Left lobe of liver (tissue), 2 donors: ENCODE measurements around the gene SMIM15. TPM values are rescaled to one million over a fixed set of nuclear protein-coding genes. Genes with fewer than 3 reads are reported as not detected.
"Not testable (repeated sequence)": the region's sequence is repeated elsewhere in the genome, so short reads cannot be mapped to it uniquely, and the experiment has no call there.

ENCODE experiments used
- ATAC-seq: fragments of 200-7000 bp; cut with Tn5 transposase; one replicate; pipeline ENCODE4 v1.9.1; 2020; ENCODE audit warnings: mild to moderate bottlenecking, moderate library complexity
- DNase-seq: peaks from one replicate; pipeline ENCODE4 v3.0.0-alpha.2; 2020; ENCODE audit warnings: low spot score
- total RNA-seq: library from RNA; stranded (reverse); gene quantifications from one replicate; pipeline ENCODE4 v1.2.1, GENCODE V29; 2021
- donor health status: DM: no; HTN: no; CAD: no; lungs with moderate emphysema.
- donor health status: DM: no; HTN: yes; CAD: no.

The SMIM15 gene, protein sequence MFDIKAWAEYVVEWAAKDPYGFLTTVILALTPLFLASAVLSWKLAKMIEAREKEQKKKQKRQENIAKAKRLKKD
- total RNA-seq = 26.7 TPM

DNA sequence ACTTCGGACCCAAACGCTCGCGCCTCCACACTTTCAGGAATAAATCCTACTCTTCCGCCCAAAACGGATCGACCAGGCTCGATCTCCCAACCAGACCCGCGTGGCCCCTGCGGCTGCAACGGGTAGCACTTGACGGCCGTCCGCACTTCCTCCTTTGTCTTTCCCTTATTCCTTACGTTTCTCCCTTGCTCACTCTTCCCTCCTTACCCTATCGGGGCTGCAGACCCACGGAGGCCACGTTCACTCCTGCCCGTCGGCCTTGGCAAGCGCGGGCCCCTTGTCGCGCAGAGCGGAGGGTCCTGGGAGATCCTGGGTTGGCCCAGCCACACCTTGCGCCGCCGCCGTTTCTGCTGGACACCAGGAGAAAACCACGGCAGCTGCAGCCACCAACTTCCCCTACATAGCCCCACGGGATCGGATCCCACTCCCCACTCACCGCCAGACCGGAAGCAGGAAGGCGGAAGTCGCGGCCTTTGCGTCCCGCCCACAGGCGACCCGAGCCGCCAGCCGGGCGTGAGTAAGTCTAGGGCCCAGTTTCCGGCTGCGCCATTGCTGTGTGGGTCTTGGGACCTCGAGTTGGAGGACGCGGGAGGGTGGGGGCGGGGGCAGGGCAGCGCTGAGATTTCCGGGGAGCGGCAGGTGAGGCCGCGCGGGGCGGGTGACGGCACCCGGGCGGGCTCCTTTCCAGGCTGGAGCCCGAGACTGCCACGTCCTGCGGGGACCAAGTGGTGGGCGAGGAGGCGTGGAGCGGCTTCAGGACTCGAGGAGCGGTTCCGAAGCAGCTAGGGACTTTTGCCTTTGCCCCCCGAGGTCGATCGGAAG, at the start of gene SMIM15:
TSS of gene SMIM15 (minus strand) at position 459 of the 822 bp plus-strand sequence. CDS start 2,297 bp downstream, outside the sequence.
- ATAC-seq = peak; percentile 94
- DNase-seq = peak; percentile 92

DNA sequence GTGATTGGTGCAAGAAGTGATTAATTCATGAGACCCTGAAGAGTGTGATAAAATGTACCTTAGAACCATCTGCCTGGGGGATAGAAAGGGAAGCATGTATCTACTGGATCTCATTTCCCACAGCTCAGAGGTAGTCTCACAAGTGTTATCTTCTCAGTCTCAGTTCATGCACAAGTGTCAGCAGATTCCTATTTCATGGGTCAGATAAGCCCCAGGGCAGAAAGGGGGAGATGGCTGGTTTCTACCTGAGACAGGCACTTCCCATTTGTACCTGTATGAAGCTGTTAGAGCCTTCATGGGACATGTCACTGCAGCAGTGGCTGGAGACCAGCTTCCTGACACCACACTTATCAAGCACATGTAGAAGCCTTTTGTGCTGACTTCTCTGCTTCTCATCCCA, 45.6 kb upstream of the SMIM15 start:
- ATAC-seq (no peak), DNase-seq (no peak)

DNA sequence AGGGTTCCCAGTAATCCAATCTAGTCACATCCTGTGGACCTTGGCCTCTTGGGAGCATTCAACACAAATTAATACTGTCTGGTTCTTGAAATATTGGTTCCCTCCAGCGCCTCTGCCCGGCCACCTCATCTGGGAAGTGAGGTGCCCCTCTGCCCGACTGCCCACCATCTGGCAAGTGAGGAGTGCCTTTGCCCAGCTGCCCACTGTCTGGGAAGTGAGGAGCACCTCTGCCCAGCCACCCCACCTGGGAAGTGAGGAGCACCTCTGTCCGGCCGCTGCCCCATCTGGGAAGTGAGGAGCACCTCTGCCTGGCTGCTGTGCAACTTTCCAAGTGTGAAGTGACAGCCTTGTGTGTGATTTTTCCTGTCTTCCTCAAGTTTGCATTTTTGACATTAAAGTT, 42.7 kb upstream of the SMIM15 start:
- DNase-seq (no peak), ATAC-seq (no peak)

DNA sequence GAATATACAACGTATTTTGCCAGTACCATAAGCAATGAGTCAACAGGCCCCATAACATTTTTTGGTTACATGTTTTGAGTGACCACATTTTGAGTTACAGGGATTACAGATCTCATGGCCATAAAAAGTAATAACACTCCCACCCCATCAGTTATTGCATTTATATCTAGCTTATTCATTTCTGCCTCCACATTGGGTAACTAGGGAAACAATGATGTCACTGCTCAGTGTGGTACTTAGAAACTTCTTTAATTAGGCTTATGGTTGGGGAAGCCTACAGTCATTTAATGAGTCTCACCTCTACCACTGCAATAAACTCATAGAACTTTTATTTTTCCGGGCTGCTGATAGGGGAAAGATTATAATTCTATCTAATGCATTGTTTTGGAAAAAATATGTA, 39.9 kb upstream of the SMIM15 start:
- ATAC-seq = no peak
- no peak for DNase-seq

DNA sequence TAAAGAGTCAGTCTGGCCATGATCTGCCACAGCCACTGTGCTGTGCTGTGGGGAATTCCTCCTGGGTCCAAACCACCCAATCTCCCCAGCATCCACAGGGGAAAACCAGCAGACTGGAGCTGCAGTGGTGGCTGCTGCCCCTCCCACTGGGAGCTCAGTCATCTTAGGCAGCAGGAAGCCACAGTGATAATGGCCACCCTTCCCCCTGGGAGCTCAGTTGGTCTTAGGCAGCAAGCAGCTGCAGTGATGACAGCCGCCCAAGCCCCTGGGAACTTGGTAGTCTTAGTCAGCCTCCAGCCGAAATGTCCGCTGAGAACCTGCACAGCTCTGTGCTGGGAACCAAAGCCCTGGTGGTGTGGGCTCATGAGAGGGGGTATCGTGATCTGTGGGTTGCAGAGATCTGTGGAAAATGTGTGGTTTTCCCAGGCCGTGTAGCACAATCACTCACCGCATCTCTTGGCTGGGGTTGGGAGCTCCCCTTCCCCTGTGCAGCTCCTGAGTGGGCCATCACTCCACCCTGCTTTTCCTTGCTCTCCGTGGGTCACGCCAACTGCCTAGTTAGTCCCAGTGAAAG, 38.4 kb upstream of the SMIM15 start:
- DNase-seq (no peak), ATAC-seq (no peak)

DNA sequence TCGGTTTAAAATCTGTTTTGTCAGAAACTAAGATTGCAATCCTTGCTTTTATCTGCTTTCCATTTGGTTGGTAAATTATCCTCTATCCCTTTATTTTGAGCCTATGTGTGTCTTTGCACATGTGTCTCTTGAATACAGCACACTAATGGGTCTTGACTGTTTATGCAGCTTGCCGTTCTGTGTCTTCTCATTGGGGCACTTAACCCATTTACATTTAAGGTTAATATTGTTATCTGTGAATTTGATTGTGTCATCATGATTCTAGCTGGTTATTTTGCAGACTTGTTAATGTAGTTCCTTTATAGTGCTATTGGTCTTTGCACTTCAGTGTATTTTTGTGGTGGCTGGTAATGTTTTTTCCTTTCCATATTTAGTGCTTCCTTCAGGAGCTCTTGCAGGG, 36.3 kb upstream of the SMIM15 start:
- no peak for ATAC-seq

DNA sequence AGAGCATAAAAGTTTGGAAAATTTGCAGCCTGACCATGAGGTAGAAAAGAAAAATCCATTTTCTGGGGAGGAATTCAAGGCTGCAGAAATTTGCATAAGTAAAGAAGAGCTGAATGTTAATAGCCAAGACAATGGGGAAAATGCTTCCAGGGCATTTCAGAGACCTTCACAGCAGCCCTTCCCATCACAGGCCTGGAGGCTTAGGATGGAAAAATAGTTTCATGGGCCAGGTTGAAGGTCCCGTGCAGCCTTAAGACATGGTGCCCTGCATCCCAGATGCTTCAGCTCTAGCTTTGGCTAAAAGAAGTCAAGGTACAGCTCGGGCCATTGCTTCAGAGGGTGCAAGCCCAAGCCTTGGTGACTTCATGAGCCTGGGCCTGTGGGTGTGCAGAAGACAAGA, 25.6 kb upstream of the SMIM15 start:
- ATAC-seq = not testable (repeated sequence)

More for the DNA sequence above, 36.3 kb upstream of the SMIM15 start:
- no peak for DNase-seq

DNA sequence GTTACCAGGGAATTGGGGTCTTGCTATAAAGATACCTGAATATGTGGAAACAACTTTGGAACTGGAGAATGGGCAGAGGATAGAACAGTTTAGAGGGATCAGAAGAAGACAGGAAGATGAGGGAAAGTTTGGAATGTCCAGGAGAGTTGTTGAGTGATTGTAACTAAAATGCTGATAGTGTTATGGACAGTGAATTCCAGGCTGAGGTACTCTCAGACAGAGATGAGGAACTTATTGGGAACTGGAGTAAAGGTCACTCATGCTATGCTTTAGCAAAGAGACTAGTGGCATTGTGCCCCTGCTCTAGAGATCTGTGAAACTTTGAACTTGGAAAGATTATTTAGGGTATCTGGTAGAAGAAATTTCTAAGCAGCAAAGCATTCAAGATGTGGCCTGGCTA, 25.1 kb upstream of the SMIM15 start:
- DNase-seq, ATAC-seq: not testable (repeated sequence)

More for the DNA sequence above, 25.6 kb upstream of the SMIM15 start:
- not testable (repeated sequence) for DNase-seq

DNA sequence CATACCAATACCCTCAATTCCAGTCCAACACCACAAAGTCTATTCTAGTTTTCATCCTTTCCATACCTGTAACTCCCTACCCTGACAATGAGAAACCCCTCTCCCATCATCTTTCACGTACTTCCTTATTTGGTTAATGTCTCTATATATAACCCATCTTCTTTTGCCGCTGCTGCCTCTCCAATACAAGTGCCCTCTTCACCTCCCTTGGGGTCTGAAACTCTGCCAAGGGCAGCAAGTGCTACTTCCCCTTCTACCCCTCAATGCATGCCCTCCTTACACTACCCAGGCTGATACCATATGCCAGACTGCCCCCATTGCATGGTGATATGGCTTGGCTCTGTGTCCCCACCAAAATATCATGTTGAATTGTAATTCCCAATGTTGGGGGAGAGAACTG, 24.4 kb upstream of the SMIM15 start:
- no peak for ATAC-seq

DNA sequence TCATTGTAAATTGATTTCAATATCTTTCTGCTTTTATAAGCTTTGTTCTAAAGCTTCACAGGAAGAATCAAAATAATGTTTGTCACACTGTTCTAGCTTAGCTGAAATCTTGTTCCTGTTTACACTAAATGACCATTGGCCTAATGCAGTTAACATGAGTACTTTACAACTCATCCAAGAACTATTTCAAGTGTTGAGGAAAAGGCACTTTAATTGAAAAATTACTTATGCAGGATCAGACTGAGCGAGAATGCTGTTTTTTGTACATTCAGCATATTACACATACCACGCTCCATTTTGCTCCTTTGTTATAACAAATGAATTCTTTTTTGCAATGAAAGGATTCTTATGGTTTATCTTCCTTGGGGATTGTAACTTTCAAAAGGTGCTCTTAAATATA, 22.4 kb upstream of the SMIM15 start:
- DNase-seq = no peak
- no peak for ATAC-seq

More for the DNA sequence above, 24.4 kb upstream of the SMIM15 start:
- DNase-seq = no peak

DNA sequence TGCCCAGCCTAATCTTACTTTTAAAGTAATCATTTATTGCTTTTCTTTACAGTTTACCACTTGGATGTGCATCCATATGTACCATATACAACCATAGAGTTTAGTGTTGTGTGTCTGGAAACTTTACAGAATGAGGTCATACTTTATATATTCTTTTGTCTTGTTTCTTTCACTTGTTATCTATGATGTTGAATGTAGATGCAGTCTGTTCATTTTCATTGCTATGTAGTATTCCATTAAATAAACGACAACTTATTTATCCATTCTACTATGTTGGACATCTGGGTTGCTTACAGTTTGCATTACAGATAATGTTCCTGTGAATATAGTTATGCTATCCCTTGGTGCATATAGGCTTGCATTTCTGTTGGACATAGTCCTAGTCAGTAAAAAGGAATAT, 21.3 kb upstream of the SMIM15 start:
- DNase-seq (no peak), ATAC-seq (no peak)

DNA sequence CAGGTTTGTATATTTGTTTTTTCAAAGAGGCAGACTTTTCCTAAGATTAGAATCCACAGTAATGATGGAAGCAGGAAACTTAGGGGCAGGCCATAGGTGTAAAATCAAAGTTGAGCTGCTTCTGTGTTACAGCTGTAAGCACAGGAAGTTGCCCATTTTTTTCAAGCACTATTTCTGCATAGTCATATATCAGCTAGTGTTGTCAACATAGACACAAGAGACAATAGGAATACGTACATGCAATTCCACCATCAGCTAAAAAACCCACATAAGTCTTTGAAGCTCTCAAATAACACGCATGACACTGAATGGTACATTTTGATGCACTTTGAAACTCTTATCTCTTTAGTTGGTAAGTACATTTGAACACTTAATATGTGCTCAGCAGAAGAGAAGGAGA, 20.2 kb upstream of the SMIM15 start:
- DNase-seq (no peak), ATAC-seq (no peak)

DNA sequence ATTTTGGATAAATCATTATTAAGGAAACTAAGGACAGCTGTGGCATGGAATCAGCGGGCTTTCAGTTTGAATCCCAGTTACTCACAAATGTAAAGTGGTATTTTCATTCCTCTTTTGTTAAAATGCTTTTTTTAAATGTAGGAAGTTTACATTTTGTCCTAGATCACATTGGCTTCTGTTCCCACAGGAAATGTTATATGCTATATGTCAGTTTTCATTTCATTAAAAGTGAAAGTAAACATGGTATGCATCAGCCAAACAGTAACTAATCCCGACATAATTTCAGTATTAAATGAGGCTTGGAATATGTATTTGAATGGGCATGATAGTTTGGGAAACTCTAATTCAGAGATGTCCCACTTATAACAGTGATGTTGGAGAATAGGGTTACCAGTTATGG, 18.6 kb upstream of the SMIM15 start:
- DNase-seq (no peak), ATAC-seq (no peak)

DNA sequence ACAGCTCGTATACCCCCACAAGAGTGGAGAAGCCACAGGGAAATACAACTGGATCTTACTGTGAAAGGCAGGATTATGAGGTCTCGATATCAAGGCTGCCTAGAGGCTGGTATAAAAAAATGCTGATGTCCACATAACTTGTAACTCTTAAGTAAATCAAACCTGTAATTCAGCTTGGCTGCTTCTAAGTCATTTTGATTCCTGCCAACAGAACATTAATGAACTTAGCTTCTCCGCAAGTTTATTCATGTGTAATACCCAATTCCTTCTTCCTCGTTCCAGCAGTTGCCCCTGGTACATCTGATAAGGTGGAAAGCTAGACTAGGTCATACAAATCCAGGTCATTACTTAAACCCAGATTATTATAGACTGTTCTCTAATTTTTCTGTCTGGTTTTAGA, 16.4 kb upstream of the SMIM15 start:
- ATAC-seq (no peak), DNase-seq (no peak)

DNA sequence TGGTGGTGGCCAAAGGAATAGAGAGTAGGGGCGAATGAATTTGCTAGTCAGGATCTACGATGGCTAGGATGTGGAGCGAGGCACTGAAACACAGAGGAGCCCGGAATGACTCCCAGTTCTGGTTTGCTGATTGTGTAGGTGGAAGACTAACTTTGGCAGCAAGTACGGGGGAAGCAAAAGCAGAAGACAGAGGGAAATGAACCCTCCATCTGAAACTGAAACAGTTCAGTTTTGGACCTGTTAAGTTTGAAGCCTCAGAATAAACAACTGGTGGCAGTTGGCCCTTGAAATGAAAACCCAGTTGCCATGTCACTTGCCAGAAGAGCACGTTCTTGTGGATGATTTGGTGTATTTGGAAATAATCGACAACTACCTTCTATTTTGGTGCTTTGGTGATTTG, 15.4 kb upstream of the SMIM15 start:
- DNase-seq (no peak), ATAC-seq (no peak)

DNA sequence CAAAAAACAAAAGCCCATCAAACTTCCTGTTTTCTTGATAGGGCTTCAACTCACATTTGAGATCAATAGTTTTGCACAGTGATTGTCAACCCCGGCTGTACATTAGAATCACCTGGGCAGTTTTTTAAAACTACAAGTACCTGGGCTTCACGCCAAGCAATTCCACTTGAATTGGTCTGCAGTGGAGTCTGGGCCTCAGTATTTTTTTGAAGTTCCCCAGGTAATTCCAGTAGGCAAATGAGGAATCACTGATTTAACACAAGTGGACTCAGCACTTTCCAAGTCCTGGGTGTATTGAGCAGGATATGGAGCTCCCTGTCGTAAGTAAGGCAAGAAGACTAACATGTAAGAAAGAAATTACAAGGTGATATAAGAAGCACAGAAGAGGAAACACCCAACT, 14.8 kb upstream of the SMIM15 start:
- ATAC-seq (no peak), DNase-seq (no peak)

DNA sequence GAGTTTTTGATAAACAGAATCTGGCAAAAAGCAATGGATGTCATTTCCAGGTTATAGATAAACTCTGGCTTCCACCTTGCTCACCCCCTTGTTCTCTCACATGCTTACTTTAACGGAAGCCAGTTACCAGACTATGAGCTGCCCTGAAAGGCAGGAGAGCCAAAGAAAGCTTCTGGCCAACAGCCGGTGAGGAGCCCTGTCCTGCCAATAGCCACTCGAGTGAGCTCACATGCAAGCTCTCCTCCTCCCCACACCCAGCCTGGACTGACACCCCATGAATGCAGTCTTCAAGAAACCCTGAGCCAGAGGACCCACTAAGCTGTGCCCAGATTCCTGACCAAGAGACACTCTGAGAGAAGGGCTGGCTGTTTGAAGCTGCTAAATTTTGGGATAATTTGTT, 14.4 kb upstream of the SMIM15 start:
- no peak for ATAC-seq
- no peak for DNase-seq

DNA sequence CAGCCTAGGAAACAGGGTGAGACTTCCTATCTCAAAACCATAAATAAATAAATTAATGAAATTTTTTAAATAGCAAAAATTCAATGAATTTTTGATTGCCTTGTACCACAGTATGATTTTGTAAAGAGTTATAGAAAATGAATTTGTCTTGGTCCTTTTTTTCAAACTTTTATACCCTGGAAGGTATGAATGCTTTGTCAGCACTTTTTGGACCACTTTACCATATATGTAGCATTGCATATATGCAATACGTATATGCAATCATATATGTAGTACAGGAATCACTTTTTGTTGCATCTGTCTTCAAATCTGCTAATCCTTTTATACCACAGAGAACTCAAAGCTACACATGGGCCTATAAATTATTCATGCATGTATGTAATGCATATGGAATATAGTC, 9.2 kb upstream of the SMIM15 start:
- no peak for DNase-seq
- ATAC-seq = no peak

DNA sequence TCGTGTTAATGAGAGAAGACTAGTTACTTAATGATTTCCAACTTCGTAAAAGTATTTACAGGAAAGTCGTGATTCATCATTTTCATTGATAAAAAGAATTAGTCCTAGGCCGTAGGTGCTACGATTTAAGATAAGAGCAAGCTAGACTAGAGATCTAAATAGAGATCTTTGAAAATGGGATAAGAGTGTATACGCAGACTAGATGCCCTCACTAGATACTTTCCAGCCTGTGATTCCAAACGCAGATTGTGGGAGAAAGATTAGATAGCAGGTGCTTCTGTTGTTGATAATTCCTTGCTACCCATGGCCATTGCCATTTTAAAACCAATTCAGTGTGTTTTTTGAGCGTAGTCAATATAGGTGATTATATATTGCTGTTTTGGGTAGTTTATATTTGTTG, 6.7 kb upstream of the SMIM15 start:
- DNase-seq (no peak), ATAC-seq (no peak)

DNA sequence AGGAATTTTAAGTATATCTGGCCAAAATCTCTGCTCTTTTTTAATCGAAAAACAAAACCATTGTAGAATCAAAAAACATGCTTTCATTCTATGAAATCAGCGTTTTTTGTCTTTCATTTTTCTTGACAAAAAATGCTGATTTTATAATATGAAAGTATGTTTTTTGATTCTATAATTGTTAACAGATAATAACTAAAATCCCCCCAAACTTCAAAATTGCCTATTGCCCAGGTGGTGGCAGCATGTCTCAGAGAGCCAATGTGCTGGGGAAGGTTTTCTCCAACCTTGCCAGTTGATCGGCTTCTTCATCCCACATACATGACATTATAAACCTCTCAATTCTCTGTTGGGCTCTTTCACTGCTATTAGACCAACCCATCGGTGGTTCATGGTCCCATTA, 5.1 kb upstream of the SMIM15 start:
- ATAC-seq (no peak), DNase-seq (no peak)

DNA sequence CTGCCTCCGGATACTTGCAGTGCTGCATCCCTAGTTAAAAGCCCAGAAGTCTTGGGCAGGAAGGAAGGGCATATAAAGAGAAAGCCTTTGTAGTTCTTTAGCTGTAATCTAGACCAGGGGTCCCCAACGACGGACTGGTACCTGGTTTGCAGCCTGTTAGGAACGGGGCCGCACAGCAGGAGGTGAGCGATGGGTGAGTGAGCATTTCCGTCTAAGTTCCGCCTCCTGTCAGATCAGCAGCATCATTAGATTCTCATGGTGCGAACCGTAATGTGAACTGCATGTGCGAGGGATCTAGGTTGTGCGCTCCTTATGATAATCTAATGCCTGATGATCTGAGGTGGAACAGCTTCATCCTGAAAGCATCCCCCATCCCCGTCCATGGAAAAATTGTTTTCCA, 1.6 kb upstream of the SMIM15 start:
- no peak for DNase-seq
- no peak for ATAC-seq

DNA sequence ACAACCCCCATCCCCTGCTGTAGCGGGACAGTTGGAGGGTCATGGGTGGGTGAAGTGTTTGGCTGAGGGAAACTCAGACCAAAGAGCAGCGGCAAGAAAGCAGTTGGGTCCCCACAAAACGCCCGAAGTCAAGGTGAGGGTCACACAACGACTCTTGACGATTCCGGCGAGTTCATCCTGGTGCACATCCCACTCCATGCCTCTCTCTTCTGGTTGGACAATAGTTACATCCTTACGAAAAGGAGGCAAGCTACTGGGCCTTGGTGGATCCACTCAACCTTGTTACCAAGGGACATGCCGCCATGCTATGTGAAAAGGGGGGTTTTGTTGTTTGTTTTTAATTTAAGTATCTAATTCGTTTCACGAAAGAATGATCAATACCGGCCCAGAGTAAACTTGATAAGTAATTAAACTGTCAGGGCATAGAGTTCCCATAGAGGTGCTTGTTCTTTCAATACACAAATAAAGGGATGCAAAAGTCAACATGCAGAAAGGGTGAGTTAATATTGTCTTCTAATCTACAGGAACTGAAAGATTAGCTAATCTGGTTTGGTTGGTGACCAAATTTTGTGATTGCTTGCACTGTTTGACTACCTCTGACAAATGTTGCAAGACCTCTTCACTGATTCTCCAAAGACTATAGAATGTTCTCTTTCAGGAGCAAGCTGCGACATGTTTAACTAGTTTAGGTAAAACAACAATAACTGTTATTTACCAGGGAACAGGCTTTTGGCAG, 732 bp upstream of the SMIM15 start:
- peak; percentile 56 for ATAC-seq
- no peak for DNase-seq
